T follicular helper cell (primary cell): Measurements from ENCODE around the gene TMEM150B.

Experiments
- DNase-seq: peaks from one replicate; pipeline ENCODE4 v3.0.0-alpha.2; 2020; ENCODE audit warnings: low read depth
- total RNA-seq, 2 experiments: gene quantifications; one replicate each; lab custom pipeline; 2026; lab: John Stamatoyannopoulos, UW

TMEM150B gene, protein sequence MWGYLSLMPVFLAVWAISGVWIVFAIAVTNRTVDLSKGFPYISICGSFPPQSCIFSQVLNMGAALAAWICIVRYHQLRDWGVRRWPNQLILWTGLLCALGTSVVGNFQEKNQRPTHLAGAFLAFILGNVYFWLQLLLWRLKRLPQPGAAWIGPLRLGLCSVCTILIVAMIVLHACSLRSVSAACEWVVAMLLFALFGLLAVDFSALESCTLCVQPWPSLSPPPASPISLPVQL
- total RNA-seq, result 0 reads per million in 2 experiments

DNA sequence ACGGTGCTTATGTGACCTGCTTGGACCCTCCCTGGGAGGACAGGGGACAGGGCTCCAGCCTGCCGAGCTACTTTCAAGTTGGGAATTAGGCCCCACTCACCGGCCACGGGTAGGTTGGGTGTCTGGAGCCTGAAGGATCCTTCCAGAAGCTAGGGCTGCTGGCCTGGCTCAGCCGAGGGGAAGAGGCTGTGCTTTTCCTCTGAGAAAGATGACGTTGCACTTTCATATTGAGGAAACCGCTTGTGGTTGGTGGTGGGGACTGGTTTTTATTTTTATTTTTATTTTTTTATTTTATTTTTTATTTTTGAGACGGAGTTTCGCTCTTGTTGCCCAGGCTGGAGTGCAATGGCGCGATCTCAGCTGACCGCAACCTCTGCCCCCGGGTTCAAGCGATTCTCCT, at the start of gene TMEM150B:
Gene TMEM150B (minus strand): TSS at position 170 of the 400 bp plus-strand sequence. CDS start 4,305 bp downstream, outside the sequence.
- no peak for DNase-seq

GRCh38 chr19:55373993-55374757, 49.0 kb upstream of the TMEM150B start:
- no peak for DNase-seq

DNA sequence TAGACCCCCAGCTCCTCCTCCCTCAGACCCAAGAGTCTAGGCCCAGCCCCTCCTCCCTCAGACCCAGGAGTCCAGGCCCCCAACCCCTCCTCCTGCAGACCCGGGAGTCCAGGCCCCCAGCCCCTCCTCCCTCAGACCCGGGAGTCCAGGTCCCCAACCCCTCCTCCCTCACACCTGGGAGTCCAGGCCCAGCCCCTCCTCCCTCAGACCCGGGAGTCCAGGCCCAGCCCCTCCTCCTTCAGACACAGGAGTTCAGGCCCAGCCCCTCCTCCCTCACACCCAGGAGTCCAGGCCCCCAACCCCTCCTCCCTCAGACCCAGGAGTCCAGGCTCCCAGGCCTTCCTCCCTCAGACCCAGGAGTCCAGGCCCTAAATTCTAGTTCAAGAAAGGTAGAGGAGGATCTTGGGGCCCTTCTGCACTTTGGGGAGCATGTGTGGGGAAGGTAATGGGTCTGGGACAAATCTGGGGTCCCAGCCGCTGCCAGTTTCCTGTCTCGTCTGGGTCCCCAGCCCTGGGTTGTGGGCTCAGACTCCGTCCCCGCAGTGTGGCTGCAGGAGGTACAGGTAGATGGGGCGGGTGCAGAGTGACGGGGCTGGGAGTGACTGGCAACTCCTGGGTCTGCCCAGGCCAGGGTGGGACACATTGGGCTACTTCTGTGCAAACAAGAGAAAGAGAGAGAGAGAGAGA, 48.3 kb upstream of the TMEM150B start:
- no peak for DNase-seq

- DNase-seq, result no peak
These were observed 47.4 kb upstream of the TMEM150B start for GRCh38 chr19:55372316-55373081.

GRCh38 chr19:55370305-55370988, 45.3 kb upstream of the TMEM150B start, which contains the start of gene IL11:
IL11 (minus strand) TSS chr19:55370463; CDS start chr19:55370310, 153 bp downstream.
- DNase-seq, result no peak

GRCh38 chr19:55369653-55370304, 44.6 kb upstream of the TMEM150B start:
- DNase-seq, result no peak

DNA sequence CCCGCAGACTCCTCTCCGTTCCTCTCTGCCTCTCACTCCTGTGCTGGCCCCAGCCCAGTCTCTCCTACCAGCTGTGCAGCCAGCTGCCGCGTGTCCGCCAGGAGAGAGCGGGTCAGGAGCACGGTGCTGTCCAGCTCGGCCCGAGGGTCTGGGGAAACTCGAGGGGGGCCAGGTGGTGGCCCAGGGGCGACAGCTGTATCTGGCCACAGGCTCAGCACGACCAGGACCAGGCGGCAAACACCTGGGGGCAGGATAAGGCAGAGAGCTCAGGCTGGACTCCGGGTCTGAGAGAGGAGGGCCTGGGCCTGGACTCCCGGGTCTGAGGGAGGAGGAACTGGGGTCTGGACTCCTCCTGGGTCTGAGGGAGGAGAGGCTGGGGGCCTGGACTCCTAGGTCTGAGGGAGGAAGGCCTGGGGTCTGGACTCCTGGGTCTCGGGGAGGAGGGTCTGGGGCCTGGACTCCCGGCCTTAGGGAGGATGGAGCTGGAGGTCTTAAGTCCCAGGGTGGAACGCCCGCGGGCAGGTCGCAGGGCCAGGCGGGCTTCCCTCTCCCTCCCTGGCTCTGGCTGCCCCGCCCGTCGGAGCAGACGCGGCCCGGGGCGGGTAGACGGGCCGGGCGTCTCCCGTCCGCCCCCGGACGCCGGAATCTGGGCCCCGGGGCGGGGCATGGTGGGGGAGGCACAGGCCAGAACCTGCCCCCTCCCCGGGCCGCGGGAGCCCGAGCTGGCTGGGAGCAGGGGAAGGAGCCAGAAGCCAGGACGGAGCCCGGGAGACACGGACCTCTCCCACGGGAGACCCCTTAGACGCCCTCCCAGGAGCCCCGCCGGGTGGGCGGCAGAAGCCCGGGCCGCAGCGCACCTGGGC, 43.8 kb upstream of the TMEM150B start:
- no peak for DNase-seq

DNA sequence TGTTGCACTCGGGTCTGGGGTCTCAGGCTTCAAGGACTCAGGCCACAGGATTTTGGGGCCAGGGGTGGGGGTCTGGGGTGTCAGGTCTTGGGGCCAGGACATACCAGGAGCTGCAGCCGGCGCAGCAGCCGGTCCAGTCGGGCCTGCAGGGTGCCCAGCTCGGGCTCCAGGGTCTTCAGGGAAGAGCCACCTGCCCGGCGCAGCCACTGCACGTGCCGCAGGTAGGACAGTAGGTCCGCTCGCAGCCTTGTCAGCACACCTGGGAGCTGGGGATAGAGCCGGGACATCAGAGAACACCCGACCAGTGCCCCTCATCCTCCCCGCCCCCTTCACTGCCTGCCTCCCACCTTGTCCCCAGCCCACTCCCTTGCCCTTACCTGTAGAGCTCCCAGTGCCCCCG, 43.0 kb upstream of the TMEM150B start:
- DNase-seq, result no peak

GRCh38 chr19:55366790-55367189, 41.6 kb upstream of the TMEM150B start:
- DNase-seq, result no peak

GRCh38 chr19:55365964-55366363, 40.8 kb upstream of the TMEM150B start:
- no peak for DNase-seq

GRCh38 chr19:55365245-55365644, 40.1 kb upstream of the TMEM150B start:
- no peak for DNase-seq

GRCh38 chr19:55362990-55363716, 38.0 kb upstream of the TMEM150B start, which contains the start of gene GARIN5B:
GARIN5B (minus strand) TSS chr19:55363260; CDS start chr19:55363066, 194 bp downstream.
- no peak for DNase-seq

DNA sequence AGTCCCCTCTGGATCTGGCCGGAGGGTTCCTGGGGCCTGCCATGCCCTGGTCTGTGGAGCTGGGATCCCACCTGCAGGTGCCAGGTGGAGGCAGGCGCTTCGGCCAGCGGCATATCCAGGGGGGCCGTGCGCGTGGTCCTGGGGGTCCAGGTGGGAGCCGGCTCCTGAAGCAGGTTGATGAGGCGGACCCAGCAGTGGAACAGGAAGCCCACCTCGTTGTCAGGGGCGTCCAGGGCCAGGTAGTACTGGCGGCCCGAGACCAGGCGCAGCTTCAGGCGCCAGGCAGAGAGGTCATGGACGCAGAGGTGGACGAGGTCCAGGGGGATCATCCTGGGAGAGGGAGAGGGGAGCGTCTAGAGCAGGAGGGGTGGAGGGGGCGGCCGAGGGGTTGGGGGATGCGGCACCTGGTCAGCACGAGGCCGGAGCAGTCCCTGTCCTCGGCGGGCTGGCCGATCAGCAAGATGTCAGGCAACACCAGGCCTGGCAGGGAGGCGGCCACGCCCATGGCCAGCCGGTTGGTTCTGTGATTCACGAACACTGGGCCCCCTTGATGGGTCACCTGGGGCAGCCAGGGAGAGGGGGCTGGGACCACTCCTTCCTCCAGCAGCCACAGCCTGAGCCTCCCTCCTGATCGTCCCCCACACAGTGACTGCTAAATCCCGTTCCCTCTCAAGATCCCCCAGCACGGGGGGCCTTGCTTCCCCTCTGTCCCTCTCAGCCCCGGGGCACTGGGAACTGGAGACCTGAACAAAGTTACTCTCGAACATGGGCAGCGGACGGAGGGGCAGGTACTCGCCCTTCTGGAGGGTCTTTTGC, 37.2 kb upstream of the TMEM150B start:
- DNase-seq, result no peak

DNA sequence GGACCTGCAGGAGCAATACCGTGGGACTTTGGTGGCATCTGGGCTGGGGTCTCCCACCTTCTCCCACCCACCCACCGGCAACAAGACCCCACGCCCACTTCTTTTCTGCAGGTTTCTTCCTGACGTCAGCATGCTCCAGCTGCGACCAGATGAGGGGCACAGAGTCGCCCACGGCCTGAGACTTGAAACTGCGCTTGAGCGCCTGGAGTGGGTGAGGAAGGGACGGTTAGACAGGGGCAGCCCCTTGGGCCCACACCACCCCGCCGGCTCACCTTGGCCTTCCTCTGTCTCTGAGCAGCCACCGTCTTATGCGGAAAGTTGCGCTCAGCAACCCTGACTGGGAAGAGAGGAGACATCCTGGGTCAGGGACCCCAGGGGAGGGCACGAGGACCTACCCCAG, 35.8 kb upstream of the TMEM150B start:
- no peak for DNase-seq

DNA sequence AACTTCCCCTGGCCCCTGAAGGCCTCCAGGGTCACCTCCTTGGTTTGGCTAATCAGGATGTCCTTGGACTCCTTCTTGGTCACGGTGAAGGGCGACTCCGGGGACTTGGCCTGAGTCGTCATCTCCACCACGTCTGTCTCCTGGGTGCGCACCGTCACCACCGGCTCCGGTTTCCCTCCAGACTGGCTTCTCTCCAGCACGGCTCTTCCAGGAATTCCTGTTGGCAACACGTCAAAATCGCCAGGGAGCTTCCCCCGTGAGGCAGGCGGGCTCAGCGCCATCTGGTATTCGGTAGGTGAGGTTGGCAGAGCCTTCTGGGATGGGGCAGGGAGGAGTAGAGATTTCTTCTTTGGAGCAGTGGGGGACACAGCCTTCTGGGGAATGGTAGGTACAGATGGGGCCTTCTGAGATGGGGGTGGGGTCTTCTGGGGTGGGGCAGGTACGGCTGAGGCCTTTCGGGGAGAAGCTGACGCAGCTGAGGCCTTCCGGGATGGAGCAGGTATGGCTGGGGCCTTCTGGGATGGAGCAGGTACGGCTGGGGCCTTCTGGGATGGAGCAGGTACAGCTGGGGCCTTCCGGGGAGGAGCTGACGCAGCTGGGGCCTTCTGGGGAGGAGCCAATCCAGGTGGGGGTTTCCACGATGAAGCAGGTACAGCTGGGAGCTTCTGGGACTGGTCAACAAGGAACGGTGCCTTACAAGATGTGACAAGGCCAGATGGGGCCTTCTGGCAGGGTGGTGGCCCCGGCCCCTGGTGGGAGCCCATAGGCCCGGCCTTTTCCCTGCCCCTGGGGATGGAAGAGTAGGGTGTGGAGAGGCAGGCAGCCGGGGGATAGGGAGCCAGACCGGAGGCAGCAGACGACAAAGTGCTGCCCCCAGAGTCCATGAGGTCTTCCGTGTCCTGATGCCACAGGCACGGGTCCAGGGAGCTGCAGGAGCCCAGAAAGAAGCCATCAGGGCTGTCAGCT, 34.1 kb upstream of the TMEM150B start:
- DNase-seq, result no peak

GRCh38 chr19:55358493-55358892, 33.4 kb upstream of the TMEM150B start:
- no peak for DNase-seq
